HG02943 (cell line): ENCODE measurements around the gene ARHGAP27.
"Not testable (repeated sequence)": the region's sequence is repeated elsewhere in the genome, so short reads cannot be mapped to it uniquely, and the experiment has no call there.

Experiments used
- ATAC-seq: cut with Tn5 transposase; IDR thresholded peaks from one replicate; pipeline ENCODE4 v1.9.1; 2021; ENCODE audit warnings: mild to moderate bottlenecking, low read depth, moderate library complexity; ENCODE audit not compliant: unreplicated experiment

The ARHGAP27 gene, protein sequence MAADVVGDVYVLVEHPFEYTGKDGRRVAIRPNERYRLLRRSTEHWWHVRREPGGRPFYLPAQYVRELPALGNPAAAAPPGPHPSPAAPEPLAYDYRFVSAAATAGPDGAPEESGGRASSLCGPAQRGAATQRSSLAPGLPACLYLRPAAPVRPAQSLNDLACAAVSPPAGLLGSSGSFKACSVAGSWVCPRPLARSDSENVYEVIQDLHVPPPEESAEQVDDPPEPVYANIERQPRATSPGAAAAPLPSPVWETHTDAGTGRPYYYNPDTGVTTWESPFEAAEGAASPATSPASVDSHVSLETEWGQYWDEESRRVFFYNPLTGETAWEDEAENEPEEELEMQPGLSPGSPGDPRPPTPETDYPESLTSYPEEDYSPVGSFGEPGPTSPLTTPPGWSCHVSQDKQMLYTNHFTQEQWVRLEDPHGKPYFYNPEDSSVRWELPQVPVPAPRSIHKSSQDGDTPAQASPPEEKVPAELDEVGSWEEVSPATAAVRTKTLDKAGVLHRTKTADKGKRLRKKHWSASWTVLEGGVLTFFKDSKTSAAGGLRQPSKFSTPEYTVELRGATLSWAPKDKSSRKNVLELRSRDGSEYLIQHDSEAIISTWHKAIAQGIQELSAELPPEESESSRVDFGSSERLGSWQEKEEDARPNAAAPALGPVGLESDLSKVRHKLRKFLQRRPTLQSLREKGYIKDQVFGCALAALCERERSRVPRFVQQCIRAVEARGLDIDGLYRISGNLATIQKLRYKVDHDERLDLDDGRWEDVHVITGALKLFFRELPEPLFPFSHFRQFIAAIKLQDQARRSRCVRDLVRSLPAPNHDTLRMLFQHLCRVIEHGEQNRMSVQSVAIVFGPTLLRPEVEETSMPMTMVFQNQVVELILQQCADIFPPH

DNA sequence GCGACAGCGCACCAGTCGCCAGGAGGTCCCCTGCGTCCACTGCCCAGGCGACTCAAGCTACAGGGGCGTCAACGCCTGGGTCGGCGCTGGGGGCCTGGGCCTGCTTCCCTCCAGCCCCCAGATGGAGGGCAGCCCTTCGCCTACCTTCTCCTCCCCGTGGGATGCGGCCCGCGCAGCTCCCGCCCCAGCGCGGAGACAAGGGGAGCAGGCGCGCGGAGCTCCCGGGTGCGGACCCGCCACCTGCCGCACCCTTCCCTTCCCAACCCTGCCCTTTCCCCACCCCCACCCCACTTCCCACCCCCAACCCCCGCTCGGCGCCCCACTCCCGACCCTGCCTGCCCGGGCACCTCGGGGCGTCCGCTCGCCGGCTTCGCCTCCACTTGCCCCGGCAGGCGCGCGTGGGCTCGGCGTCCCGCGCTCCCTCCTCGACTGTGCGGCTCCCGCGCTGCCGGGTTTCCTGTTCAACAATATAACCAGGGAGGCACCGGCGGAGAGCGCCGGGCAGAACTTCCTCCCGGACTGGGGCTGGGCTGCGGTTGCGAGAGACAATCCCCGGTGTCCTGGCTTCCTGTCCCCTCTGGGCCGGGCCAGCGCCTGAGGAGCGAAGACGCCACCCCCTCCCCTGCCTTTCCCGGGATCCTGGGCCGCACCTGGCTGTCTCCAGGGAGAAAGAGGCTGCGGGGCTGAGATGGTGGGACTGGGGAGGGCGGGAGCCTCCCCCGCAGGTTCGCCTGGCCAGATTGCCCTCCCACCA lies at the start of gene ARHGAP27:
Gene ARHGAP27, minus strand, starts transcription at position 466 of the 754 bp plus-strand sequence. CDS start 2,591 bp downstream, outside the sequence.
- ATAC-seq = no peak

DNA sequence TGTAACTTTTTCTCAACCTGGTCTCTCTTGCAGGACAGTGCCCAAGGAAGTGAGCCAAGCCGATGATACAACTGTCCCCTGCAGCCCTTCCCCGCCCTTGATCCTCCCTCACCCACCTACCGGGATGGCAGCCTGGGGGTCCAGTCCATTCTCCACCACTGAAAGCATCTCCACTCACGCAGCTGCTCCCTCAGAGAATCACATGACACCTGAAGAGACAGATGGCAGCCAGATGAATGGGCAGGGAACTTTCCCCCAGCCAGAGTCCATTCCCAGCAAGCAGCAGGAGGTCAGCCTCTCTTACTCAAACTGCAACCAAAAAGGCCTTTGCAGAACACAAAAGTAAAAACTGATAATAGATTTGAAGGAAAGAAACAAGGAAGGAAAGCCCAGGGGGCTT lies 49.6 kb upstream of the ARHGAP27 start:
- ATAC-seq = not testable (repeated sequence)

DNA sequence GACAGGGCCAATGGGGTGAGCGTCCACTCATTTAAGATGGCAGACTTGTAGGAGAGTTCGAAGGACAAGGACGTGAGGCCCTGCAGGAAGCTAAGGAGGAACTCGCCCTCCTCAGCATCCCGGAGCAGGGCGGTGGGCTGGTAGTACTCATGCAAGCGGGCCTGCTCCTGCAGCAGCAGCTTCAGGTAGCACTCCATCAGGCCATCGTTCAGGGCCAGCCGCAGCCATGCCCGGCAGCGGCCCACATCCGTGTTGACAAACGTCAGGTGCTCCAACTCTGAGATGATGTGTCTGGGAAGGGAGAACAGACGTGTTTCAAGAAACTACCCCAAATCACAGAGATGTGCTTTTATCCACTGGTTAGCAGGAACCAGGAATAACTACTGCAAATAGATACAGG lies 42.8 kb upstream of the ARHGAP27 start:
- not testable (repeated sequence) for ATAC-seq

DNA sequence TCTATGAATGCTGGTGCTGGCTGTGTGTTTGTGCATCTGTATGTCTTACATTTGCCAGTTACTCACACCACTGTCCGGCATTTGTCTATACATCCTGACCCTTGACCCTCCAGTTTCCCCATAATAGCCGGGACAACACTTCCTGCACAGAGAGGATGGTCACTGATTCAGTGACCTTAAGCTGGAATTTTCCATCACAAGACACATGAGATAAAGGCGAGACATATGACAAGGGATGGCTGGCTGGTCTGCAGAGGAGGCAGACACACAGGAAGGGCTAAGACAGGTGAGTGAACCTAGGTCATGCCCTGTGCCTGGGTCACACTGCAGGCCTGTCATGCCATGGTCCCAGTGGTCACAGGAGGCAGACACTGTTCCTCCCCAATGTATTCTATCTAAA lies 39.6 kb upstream of the ARHGAP27 start:
- ATAC-seq = not testable (repeated sequence)

DNA sequence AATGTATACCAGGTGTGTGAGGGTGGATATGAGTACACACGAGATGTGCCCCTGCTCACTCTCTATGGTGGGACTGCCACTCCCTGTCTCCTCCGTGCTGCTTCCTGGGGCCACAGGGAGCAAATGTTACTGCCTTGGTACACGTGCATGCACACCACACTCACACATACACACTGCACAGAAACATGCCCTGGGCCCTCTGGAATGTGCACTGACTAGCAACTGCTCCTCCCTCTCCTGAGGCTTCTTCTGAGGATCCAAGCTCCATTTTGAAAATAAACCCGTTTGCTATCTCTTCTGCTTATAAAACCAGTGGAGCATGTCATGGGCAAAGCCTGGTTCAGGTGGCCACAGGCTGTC lies 36.5 kb upstream of the ARHGAP27 start:
- not testable (repeated sequence) for ATAC-seq

DNA sequence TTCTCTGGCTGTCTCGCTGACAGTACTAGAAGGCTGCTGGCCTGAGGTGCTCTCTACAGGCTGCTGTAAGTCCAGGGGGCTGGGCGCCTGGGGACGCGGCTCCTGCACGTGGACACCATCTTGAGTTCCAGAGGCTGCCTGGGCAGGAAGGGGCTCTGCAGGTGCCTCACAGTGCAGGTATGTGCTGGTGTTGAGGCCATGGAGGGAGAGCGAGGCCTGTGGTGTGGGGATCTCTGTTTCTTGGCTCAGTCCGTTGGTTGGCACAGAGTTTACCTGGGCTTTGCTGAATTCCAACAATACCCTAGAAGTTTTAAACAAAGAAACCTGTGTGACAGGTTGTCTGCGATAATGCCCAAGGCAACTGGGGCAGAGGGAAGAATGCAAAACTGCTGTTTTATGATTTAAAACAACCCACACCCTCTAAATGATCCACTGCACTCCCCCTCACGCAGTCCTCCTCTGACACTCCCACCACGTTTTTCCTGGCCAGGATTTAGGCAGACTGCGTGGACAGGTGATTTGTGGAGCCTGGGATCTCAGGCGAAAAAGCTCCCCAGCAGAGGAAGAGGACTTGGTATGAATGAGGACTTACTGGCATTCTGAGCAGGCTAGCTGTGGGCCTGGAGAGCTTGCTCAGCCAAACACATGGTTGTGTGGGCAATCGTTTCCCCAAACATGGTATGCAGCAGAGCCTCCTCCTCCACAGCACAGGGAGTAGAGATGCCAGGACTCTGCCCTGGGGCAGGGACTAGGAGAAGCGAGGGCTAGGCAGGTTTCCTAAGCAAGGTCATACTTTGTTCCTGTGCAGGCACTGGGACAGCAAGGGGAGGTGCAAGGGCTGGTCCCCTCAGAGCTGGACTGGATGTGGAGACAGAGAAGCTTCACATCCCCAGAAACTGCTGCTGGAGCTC lies 35.9 kb upstream of the ARHGAP27 start:
- ATAC-seq = not testable (repeated sequence)

DNA sequence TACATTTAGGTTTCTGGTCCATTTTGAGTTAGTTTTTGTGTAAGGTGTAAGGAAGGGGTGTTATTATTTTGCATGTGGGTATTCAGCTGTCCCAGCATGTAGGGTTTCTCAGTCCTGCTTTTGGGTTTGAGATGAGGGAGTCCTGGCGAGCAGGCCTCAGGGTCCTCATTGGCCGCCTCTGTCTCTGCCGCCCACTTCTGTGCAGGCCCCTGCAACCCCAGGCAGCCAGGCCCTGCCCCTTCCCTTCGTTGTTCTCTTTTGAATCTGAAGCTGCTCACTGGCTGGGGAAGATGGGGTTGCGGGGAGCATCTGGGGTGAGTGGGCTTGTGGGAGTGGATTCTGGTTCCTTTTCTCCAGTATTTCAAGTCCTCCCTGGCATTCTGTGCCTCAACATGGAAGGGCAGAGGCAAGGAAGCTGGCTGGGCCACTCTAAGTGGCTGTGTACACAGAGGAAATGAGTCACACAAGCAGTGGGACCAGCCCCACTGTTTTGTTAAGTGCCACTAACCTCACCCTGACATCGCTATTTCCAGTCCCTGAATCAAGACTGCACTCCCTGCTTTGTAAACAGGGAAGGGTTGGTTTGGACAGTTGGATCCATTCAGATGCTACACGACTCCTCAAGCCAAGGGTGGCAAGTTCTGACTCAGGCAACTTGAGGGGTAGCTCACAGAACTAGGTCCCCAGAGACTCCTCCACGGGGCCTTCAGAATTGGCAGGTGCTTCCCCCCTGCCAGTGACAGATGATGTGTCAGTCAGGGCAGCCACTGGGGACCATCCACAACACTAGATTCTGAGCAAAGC lies 29.1 kb upstream of the ARHGAP27 start:
- ATAC-seq = peak; percentile 60

DNA sequence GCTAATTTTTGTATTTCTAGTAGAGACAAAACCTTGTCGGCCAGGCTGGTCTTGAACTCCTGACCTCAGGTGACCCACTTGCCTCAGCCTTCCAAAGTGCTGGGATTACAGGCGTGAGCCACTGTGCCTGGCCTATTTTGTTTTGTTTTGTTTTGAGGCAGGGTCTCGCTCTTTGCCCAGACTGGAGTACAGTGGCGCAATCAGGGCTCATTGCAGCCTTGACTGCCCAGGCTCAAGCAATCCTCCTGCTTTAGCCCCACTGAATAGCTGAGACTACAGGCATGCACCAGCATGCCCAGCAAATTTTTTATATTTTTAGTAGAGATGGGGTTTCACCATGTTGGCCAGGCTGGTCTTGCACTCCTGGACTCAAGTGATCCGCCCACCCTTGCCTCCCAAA lies 27.8 kb upstream of the ARHGAP27 start:
- ATAC-seq = not testable (repeated sequence)

DNA sequence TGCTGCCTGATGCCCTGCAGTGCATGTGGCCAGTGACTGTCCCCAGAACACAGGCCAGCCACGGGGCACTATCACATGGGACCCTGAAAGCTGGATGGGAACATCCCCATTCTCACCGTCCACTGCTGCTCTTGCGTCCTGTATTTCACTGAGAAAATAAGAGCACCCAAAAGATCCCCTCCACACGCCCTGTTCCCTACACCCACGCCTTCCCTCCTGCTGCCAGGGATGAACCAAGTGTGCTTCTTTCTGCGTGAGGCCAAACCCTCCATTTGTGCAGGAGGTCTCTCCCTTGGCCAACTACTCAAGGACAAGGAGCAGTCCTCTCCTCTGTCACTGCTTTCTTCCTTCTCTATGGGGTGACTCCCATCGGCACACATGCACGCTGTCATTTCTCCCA lies 21.7 kb upstream of the ARHGAP27 start:
- ATAC-seq = not testable (repeated sequence)

DNA sequence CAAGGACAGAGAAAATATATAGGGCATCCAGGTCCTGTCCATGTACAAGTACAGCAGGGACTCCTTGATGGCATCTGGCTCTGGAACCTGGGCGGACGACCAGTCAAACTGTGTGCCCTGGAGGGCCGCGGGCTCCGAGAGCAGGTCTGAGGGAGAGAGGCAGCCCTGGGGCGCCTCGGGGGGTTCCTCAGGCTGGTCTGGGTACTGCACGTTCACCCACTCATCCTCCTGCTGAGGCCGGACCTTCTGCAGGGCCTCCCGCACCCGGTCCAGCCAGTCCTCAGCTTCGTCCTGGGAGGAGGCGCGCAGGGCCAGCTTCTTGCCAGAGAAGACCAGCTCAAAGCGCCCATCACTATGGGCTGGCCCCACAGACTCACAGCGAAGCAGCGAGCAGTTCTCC lies 21.1 kb upstream of the ARHGAP27 start:
- not testable (repeated sequence) for ATAC-seq

DNA sequence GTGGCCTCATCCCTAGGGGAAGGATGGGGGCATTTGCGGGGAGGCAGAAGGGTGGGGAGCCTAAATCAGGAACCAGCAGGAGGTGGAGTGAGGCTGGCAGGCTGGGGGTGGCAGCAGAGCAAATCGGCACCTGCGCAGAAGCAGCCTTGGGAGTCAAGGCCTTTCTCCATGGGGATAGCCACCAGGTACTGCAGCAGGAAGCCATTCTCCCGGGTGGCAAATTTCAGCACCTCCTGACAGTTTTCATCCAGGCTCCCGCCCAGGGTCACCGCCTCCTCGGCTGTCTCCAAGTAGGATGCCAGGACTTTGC lies 20.5 kb upstream of the ARHGAP27 start:
- ATAC-seq = not testable (repeated sequence)

DNA sequence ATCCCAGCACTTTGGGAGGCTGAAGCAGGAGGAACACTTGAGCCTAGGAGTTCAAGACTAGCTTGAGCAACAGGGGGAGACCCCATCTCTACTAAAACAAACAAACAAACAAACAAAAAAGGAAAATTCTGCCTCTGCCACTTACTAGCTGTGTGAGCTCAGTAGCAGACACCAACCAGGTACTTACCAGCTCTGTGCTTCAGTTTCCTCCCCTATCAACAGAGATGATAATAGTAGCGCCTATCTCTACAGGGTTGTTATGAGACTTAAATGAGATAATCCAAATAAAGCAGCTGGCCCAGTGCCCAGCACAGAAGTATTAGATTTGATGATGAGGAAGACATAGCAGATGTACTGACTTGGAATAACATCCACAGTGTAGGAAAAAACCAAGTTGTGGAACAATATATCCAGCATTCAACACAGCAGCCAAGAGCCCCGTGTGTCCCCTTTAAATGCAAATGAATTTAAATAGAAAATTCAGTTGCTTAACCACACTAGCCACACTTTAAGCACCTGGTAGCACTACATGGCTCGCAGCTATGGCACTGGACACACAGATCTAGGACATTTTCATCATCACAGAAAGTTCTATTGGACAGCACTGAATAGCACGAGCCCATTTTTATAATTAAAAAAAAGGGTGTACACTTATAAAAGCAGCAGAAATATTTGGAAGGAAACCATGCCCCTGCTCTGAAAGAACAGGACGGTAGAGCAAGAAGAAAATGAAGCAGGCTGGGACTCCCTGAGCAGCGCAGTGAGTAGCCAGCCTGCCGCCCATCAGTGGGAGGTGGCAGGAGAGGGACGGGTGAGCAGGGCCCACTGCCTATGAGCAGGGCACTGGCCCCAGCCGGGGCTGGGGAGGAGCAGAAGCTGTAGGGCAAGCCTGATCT lies 19.9 kb upstream of the ARHGAP27 start:
- ATAC-seq = not testable (repeated sequence)

DNA sequence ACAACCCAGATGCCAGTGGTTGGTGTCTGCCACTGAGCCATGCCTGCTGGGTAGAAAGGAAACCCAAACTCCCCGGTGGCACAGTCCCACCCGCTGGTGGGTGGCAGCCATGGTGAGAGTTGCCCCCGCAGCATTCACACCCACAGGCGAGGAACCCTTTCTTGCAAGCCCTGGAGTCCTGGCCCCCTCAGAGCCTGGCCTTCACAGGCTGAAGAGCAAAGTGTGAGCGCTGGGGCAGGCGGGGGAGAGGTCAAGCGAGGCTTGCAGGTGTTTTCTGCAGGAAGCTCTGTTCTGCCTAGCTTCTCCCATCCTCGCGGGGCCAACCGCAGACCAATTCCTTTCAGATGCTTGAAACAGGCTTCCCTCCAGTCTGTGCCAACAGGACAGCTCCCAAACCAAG lies 19.0 kb upstream of the ARHGAP27 start:
- not testable (repeated sequence) for ATAC-seq

DNA sequence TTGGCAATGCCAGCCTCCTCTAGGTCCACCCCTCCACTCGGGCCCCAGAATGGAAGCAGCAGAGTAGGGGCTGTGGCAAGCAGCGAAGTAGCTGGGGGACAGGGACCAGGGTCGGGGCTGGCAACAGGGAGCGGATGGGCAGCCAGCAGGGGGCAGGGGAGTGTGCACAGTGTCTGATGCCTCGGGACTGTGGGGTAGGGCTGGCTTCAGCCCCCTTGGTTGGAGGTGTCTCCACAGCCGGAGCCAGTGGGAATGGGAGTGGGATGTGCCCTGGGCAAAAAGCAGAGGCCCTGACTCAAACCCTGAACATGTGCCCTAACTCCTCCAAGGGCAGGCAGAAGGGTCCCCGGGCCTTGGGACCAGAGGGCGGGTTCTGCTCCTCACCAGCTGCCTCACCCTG lies 18.5 kb upstream of the ARHGAP27 start:
- no peak for ATAC-seq

DNA sequence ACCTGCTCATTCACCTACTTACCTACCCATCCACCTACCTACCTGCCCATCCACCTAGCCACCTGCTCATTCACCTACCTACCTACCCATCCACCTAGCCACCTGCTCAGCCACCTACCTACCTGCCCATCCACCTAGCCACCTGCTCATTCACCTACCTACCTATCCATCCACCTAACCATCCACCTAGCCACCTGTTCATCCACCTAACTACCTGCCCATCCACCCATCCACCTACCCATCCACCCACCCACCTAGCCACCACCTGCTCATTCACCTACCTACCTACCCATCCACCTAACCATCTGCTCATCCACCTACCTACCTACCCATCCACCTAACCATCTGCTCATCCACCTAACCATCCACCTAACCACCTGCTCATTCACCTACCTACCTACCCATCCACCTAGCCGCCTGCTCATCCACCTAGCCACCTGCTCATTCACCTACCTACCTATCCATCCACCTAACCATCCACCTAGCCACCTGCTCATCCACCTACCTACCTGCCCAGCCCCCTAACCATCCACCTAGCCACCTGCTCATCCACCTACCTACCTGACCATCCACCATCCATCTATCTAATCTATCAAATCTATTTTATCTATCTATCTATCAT lies 17.1 kb upstream of the ARHGAP27 start:
- not testable (repeated sequence) for ATAC-seq

DNA sequence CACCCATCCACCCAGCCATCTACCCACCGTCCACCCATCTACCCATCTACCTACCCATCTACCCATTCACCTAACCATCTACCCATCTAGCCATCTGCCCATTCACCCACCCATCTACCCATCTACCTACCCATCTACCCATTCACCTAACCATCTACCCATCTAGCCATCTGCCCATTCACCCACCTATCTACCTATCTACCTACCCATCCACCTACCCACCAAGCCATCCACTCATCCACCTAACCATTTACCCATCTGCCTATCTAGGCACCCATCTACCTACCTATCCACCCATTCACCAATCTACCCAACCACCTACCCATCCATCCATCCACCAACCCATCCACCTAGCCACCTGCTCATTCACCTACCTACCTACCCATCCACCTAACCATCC lies 16.6 kb upstream of the ARHGAP27 start:
- not testable (repeated sequence) for ATAC-seq

DNA sequence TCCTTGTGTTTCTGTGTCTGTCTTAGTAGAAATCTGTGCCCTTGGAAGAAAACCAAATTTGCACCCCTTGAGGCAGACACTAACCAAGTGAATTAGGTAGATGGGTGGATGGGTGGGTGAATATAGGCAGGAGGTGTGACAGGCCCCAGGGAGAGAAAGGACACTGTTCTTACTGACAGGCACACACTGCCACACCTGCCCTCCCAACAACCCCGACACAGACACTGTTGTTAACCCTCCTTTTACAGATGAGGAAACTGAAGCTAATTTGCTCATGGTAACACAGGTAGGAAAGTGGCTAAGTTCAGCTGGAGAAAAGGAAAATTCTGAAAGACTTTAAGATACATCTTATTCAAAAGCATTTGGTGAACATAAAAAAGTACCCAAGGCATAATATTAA lies 15.8 kb upstream of the ARHGAP27 start:
- ATAC-seq = not testable (repeated sequence)

DNA sequence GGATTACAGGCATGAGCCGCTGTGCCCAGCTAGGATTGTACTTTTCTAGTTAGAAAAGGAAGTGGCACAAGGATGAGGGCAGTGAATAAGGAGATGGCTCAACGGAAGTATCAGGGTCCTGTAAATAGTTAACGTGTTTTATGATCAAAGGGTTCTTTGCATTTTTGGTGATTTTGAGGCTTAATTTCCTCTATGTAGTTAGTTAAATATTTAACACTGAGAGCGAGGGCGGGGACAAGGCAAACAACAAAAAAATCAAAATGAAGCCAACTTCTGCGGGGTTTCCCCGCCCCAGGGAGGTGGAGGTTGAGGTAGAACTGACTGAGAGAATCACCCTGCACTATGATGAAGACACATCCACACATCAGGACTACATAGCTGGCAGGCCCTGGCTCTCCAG lies 15.4 kb upstream of the ARHGAP27 start:
- ATAC-seq = not testable (repeated sequence)
